Stimulated activated CD4-positive, alpha-beta T cell treated with anti-CD3 and anti-CD28 coated beads, TNF-alpha, amount 100 ng/mL, for 48 hours (primary cell): ENCODE measurements around the gene PXDN.
"Not testable (repeated sequence)": the region's sequence is repeated elsewhere in the genome, so short reads cannot be mapped to it uniquely, and the experiment has no call there.

Experiments used
- DNase-seq, 3 donors: peaks; one replicate each; pipeline ENCODE4 v3.0.0-alpha.2; 2020; ENCODE audit warnings: low read depth in 3 of 3

The PXDN gene

GRCh38 chr2:1740716-1741589 is 3.4 kb downstream of the PXDN start:
- no peak for DNase-seq

- DNase-seq: no peak
Measured at GRCh38 chr2:1739961-1740715, 4.2 kb downstream of the PXDN start.

DNA sequence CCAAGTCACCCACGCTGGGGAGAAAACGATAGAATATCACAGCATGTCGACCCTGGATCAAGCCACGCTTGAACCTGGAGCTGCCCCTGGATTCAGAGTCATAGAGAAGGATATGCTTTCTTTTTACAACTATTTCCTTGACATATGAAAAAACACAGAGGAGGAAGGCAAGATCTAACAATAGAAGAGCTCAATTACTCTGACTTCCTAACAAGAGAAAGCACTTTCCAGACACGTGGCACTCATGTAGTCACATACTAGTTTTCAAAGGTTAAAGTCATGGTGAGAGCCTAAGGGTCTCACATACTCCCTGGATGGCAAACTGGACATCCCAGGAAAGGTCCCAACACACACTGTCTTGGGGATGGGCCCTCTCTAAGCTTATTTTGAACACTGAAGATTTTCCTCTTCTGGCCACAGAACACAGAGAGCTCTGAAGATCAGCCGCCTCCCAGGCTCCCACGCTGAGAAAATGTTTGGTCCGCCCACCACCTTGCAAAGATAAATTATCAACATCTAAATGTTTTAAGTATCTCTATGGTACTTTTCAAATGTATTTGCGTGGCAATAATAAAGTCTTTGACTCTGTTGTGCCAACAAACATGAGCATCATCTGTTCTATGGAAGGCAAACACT is 4.9 kb downstream of the PXDN start:
- DNase-seq: no peak

DNA sequence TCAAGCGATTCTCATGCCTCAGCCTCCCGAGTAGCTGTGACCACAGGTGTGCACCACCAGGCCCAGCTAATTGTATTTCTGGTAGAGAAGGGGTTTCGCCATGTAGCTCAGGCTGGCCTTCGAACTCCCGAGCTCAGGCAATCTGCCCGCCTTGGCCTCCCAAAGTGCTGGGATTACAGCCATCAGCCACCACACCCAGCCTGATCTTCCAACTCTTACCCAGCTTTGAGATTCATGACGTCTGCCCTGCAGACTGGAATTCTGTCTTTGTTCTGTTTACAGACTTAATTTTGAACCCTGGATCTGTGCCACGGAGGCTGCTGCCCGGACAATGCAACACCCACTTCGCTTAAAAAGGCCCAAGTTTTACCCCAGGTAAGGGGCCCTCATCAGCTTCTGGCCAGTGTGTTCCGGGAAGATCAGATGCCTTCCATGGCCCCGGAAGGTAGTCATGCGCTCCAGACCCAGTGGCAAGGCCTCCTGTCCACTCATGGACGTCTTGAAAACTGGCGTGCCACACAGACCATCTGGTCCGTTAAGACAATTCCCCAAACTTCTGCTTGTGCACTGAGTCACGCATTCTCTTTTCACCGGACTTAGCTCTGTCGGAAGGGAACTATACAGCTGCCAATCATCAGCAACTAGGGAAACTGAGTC is 5.5 kb downstream of the PXDN start:
- DNase-seq: no peak

GRCh38 chr2:1738163-1738562 is 6.2 kb downstream of the PXDN start:
- no peak for DNase-seq

DNA sequence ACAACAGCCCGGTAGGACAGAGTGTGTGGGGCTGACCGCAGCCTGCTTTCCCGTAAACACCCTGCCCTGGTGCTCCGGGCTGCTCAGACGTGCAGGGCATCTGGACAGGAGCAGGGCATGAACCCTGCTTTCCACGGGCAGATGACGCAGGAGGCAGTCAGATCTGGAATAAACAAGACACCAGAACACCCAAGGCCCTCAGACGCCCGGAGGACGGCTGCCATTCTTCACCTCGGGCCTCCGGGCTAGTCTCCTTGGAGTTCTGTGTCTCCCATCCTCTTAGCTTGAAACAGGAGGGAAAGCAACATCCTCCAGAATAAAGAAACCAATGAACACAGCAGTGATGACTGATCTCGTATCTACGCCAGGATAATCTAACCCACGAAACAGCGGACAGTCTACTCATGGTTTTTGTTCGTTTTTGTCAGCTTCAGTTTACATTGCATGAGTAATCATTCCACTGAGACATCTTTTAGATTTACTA is 7.3 kb downstream of the PXDN start:
- no peak for DNase-seq

DNA sequence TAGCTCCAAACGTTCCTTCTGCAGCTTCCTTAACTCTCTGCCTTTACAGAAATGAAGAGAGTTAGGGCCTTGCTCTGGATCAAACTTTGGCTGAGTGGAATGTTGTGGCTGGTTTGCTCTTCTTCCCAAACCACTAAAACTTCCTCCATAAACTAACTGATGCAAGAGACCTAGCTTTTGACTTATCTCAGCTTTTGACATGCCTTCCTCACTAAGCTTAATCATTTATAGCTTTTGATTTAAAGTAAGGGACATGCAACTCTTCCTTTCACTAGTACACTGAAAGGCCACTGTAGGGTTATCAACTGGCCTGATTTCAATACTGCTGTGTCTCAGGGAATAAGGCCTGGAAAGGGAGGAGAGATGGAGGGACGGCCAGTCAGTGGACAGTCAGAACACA is 8.3 kb downstream of the PXDN start:
- DNase-seq: no peak

DNA sequence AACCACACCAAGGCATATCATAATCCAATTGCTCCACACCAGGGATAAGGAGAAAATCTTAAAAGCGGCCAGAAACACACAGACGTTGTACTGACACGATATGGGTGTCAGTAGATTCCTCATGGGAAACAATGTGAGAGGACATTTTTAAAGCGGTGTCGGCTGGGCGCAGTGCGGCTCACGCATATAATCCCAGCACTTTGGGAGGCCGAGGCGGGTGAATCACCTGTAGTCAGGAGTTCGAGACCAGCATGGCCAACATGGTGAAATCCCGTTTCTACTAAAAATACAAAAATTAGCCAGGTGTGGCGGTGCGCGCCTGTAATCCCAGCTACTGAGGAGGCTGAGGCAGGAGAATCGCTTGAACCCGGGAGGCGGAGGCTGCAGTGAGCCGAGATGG is 11.0 kb downstream of the PXDN start:
- DNase-seq: not testable (repeated sequence)

DNA sequence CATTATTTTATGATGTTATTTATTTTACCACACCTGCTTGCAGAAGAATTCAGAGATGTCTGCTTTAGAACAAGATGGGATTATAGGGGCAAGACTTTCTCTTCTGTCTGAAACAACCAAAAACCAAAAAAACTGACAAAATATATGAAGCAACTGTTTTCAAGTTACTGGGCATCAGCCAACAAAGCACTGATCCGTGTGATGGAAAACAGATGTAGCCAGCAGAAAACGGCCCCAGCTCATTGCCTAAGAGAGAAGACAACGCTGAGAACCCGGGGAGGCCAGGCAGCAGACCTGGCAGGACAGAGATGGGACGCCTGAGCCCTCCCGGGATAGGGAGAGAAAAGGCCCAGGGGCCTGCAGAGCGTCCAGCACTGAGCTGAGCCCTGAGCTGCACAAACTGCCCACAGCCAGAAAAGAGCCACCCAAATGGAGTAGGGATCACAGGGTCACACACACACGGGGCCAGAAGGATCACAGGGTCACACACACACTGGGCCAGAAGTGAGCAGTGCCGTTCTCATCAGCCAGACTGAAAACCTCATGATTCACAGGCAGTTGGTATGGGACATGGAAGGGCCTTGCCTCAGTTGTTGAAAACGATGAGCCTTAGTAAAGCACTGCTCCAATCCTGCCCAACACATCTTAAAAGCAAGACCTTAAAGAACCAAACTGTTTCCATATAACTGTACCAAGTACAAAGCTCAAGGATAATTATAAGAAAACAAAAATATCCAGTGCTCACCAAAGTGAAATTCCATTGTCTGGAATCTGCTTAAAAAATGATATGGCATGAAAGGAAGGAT is 12.1 kb downstream of the PXDN start:
- DNase-seq: no peak

GRCh38 chr2:1731447-1731962 is 12.8 kb downstream of the PXDN start:
- DNase-seq: no peak

DNA sequence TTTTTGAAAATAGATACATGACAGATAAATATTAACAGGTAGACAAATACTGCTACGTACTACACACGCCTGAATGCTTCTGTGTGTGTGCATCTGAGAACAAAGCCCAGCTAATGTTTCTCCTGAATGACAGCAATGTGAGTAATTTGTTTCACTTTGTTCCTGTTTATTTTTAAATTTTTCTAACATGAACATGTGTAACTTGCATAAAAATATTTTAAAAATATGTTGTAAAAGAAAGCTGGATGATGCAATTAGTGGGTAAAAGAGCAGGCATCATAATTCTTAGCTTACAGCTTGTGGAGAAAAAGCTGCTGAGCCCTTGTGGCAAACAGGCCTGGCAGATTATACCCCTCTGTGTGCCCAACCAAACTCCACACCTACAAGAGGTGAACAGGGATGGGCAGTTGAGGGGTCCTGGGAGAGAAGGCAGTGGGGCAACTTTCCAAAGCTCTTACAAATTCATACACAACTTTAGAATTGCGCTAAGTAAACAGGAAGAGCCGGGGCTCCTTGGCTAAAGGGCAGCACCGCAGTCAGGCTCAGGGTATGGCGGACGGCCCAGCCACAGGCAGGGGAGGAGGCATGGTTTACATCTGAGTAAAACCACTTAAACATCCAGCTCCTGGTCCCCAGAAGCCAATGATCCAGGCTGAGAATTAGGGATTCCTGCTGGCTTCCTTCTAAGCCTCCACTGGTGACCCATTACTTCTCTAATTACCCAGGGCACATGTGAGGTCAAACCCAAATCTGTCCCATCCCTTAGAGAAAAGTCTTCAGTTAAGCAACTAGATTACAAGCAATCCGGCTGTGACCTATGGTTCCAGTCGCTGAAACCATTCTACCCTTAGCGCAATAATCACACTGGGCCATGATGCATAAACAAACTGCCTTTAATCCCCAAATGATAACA is 14.0 kb downstream of the PXDN start:
- DNase-seq: no peak

DNA sequence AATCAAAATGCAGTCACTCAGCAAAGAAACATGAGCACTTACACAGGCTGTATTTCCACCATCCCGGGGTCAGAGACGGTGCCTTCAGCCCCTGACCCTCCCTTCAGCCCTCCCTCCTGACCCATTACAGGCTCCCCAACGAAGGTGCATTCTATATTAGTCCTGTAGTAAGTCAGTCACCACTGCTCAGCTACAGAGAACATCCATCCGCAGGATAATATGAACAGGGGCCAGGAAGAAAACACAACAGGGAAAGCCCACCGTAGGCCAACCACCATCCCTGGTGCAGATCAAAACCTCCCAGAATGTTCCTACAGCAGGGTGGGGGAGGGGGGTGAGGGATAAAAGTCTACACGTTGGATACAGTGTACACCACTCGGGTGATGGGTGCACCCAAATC is 15.1 kb downstream of the PXDN start:
- no peak for DNase-seq

DNA sequence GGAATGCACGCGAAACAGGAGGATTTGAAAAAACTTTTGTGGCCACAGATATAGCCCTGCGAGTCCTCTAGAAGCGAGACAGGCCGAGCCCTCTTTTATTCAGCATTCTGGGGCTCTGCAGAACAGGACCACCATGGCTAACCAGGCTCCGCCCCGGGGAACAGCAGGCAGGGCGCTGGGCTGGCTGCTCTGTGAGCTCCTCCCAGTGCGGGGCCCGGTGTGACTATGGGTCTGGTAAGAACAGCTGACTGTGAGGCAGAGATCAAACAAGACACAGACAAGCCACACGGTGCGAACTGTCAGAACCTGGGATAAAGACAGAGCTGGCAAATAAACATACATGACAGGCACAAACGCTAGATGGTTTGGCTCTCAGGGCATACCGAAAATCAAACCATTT is 15.5 kb downstream of the PXDN start:
- no peak for DNase-seq

GRCh38 chr2:1727796-1728474 is 16.4 kb downstream of the PXDN start:
- no peak for DNase-seq

- no peak for DNase-seq
Measured at GRCh38 chr2:1727101-1727771, 17.1 kb downstream of the PXDN start.

DNA sequence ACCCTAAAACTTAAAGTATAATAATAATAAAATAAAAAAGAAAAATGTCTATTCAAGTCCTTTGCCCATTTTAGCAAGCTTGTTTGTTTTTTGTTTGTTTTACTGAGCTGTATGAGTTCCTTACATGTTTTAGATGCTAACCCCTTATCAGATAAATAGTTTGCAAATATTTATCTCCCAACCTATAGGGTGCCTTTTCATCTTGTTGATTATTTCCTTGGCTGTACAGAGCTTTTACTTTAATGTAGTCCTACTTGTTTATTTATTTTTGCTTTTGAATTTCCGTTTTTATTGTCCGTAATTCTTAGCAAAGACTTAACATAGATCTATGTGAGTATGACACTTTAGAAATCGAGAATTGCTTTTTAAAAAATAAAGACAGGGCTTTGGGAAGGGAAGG is 17.8 kb downstream of the PXDN start:
- no peak for DNase-seq

DNA sequence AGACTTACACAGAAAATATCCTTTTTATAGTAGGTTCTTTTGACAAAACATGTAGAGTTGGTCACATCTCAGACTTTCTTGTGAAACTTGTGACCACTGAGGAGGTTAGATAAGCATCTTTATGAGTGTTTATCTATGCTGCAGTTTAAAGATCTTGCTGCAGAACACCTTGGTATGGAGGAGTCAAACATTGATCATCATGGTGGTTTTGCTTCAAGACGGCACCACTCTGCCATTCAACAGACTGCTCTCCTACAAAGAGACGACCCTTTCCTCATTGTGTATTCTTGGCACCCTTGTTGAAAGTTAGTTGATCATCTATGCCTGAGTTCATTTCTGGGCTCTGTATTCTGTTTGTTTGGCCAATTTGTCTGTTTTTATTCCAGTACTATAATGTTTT is 20.0 kb downstream of the PXDN start:
- DNase-seq: not testable (repeated sequence)

DNA sequence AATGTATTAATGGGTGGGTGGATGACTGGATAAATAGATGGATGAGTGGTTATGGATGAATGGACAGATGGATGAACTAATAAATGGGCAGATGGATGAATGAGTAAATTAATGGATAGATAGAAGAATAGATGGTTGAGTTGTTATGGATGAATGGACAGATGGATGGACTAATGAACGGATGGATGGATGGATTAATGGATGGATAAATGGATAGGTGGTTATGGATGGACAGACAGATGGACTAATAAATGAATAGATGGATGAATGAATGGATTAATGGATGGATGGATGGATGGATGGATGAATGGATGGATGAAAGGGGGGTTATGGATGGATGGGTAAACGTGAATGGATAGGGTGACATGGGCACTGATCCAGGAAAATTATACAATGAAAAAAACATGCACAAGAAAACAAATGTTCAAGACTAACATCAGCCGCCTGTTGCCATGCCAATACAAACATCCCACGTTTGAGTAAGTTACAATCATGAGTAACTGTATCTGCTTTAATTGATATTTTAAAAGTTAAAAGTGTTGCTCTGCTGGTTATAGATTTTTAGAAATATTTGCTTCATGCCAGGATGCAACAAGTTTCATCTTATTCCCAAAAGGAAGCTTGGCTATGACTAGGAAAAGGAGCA is 20.8 kb downstream of the PXDN start:
- DNase-seq: no peak
